GM12874 (cell line): ENCODE results near the gene WNT10A.
A peak's percentile ranks its signal among the peaks of the same experiment; 100 is the strongest.

Experiments used
- TF ChIP-seq, protein P1 (sequence below): IDR thresholded peaks from 2 replicates; pipeline ENCODE4 v1.5.1; 2011; ENCODE audit warnings: low read depth, mild to moderate bottlenecking, control low read depth, low read length, moderate library complexity; ENCODE audit not compliant: insufficient read depth

WNT10A gene

DNA sequence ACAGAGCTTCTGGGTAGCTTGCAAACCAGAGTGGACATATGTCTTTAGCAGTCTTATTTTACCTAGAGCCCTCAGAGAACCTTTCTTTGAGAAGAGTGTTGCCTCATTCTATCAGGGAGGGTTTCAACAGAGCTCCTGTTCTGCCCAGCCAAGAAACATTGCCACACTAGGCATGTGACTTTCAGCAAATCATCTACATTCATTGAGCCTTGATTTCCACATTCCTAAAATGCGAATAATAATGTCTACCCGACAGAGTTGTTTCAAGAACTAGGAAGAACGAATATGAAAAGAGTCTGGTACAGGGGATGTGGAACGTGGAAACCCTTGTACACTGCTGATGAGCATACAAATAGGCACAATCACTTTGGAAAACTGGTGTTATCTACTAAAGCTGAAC lies 41.2 kb upstream of the WNT10A start:
- TF ChIP-seq, protein P1, sequence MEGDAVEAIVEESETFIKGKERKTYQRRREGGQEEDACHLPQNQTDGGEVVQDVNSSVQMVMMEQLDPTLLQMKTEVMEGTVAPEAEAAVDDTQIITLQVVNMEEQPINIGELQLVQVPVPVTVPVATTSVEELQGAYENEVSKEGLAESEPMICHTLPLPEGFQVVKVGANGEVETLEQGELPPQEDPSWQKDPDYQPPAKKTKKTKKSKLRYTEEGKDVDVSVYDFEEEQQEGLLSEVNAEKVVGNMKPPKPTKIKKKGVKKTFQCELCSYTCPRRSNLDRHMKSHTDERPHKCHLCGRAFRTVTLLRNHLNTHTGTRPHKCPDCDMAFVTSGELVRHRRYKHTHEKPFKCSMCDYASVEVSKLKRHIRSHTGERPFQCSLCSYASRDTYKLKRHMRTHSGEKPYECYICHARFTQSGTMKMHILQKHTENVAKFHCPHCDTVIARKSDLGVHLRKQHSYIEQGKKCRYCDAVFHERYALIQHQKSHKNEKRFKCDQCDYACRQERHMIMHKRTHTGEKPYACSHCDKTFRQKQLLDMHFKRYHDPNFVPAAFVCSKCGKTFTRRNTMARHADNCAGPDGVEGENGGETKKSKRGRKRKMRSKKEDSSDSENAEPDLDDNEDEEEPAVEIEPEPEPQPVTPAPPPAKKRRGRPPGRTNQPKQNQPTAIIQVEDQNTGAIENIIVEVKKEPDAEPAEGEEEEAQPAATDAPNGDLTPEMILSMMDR, result no peak

DNA sequence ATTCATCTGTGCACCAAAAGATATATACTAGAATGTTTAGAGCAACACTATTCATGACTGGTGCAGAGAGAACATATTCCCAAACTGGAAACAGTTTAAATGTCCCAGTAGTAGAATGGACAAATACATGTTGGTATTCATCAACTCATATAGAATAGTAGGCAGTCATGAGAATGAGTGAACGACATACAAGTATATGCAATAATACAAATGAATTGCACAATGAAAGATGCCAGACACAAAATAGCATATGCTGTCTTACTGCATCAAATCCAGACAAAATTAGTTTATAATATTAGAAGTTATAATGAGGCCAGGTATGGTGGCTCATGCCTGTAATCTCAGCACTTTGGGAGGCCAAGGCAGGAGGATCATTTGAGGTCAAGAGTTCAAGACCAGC lies 40.8 kb upstream of the WNT10A start:
- TF ChIP-seq, protein P1, result no peak

DNA sequence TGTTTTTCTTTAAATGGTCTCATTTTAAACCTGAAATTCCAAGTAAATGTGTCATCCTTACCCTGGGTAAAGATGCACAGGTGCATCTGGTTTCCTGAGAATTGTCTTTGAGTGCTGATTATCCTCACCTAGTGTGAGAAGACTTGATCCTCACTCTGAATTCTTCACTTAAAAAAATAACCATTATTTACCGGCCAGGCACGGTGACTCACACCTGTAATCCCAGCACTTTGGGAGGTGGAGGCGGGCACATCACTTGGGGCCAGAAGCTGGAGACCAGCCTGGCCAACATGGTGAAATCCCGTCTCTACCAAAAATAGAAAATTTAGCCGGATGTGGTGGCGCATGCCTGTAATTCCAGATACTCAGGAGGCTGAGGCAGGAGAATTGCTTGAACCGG lies 30.9 kb upstream of the WNT10A start:
- TF ChIP-seq, protein P1, result no peak

DNA sequence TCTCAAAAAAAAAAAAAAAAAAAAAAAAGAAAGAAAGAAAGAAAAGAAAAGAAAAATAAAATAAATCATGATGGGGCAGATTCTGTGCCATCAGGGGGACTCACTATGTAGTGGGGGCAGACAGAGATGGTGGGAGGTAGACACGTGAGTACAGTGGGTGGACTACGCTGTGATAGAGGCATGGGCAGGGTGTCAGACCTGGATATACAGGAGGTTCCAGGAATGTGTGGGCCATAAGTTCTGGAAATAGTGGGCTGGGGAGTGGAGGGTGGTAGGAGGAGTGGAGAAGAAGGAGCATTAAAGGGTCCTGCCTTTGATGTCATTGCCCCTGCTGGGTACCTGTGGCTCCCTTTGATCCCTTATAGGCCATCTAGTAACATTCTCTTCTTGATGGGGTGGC lies 29.9 kb upstream of the WNT10A start:
- TF ChIP-seq, protein P1, result no peak

DNA sequence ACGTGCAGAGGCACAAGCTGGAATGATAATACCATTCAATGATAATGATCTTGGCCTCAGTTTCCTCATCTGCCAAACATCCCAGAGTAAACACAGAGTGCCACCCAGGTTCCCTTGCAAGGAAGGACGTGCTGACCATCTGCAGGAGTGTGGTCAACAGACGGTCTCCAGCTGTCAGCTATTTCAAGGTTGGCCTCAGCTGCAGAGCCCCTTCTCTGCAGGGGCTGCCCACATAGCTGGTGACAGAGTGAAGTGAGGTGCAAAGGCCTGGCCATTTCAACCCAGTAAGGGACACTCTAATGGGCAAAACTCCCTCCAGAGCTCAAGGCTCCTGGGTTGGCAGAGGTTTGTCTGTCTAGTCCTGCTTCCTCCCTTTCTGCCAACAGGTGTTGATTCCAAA lies 29.4 kb upstream of the WNT10A start:
- TF ChIP-seq, protein P1, result no peak

DNA sequence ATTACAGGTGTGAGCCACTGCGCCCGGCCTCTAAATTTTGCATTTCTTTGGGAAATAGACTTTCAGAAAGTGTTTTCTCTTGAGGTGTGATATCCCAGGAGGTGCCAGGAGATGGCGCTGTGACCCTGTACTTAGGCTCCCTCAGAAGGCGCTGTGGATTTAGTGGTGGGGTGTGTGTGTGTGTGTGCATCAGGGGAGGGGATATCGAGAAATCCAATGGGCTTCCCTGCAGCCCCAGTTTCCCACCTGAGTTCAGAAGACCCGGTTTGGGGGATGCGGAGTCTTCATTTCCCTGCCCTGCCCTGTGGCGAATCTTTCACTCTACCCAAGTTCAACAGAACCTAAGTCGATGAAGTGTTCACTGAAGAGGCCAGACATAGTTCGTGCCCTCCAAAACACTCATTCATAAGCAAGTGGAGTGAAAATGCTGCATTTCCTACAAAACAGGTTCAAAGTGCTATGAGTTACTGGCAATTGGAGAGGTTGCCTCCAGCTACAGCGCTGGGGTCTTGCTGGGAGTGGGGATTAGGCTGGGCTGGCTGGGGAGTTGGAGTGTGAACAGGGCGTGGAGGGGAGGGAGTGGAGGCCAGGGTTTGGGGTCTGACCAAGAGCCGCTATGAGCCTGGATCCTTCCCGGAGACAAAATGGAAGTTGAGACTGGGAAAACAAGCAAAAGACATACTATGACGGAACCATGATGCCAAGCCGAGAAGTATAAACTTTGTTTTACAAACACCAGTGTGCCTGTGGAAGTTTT lies 27.6 kb upstream of the WNT10A start:
- TF ChIP-seq, protein P1, result peak; percentile 82

DNA sequence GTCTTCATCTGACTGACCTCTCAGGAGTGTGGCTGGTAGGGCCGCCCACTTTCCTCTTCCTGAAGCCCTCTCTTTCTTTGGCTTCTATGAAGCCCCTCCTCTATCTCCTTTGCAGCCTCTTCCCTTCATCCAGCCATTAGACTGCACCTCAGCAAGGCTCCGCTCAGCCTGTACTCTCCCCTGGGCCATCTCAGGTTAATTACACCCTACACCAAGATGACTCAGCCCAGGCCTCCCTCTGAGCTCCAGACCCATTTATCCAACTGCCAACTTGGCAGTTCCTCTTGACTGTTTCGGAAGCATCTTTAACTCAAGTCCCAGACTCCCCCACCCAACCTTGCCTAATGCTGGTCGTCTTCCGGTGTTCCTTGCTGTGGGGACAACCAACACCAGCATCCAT lies 26.9 kb upstream of the WNT10A start:
- TF ChIP-seq, protein P1, result no peak
